Measurements from ENCODE around the gene PTPRA. TPM values are rescaled to one million over a fixed set of nuclear protein-coding genes. Genes with fewer than 3 reads are reported as not detected.

The PTPRA gene
- total and polyA plus RNA-seq, 2 of the 4 experiments (the other 2 are of a cell fraction) = 35.0 to 50.0 TPM

DNA sequence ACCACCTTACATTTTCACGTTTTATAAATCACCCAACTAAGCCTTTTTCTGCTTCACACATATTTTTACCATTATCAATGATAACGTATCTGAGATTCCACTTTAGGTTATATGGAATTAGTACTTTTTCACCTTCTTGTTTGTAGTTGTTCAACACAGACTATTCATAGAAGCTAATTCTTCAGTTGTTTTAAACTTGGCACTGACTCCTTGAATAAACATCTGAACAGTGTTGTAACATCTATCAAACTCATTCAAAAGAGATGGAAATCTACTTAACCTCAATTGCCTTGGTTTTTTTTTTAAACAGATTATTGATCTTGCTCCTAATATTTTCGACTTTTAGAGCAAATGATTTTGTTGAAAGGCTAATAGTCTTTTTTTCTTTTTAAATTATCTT is 34.2 kb downstream of the PTPRA start:
- H2AFZ ChIP-seq (replicated peaks; ENCODE audit: low read length, poor library complexity) = no peak overlapping the region
- H3K4me1 ChIP-seq (ENCODE audit: control insufficient read depth, insufficient read depth, low read length) = no peaks in the 10 kb centered on the region
- no peak overlapping the region for H4K8ac ChIP-seq (ENCODE audit: low read depth in 2 of 2, low read length in 2 of 2)
- no peak overlapping the region for H2AK9ac ChIP-seq (replicated peaks; ENCODE audit: low read depth, low read length, poor library complexity)
- H3K4ac ChIP-seq (ENCODE audit: low read depth, low read length) = no peak overlapping the region
- no peak overlapping the region for H3K18ac ChIP-seq (ENCODE audit: low read depth, low read length)
- no peak overlapping the region for H3K14ac ChIP-seq (replicated peaks; ENCODE audit: low read depth, low read length)
- no peak overlapping the region for H4K5ac ChIP-seq (ENCODE audit: low read depth, low read length)
- DNase-seq (peak; percentile 7), ATAC-seq (ENCODE audit: low read depth) (no peak)
- intact Hi-C loops (cut with micrococcal nuclease) = no loop called here
- in situ Hi-C loops (cut with MboI; ENCODE audit: low sequenced_read_pairs) = no loop called here
- POLR2A ChIA-PET (ENCODE audit: unreplicated experiment) = no interaction called here
- CTCF ChIA-PET = interaction anchor here (1.8 kb wide), 1 partner anchor 25 kb away, joined by 4 read pairs; no protein-coding TSS in a partner anchor
- no peak overlapping the region for H3K4me2 ChIP-seq (ENCODE audit: low read depth, low read length)
- no peak overlapping the region for H2BK15ac ChIP-seq (ENCODE audit: low read depth, low read length)
- H3K9me3 ChIP-seq (ENCODE audit: control insufficient read depth, insufficient read depth, low read length) = no peaks in the 10 kb centered on the region
- no peaks in the 10 kb centered on the region for H3K9me1 ChIP-seq (ENCODE audit: insufficient read depth, low read length)
- H3K36me3 ChIP-seq (ENCODE audit: control insufficient read depth, insufficient read depth, low read length) = no peaks in the 10 kb centered on the region; the same call in 1 of the 2 replicates
- WGBS, 2 experiments (ENCODE audit: extremely low coverage in 2 of 2, insufficient read length in 1 of 2) = 100% methylated on average over 1 of the region's 3 CpGs; no CpG with 5 or more reads in 1 of the 2 experiments
- dilution Hi-C loops (cut with HindIII; ENCODE audit: low sequenced_read_pairs, unreplicated experiment) = no loop called here
- no peak overlapping the region for H2BK20ac ChIP-seq (ENCODE audit: low read depth, low read length)
- H3K23ac ChIP-seq (ENCODE audit: low read depth, low read length) = no peak overlapping the region
- no peak overlapping the region for H4K91ac ChIP-seq (ENCODE audit: insufficient read depth, low read depth, low read length)
- H3K56ac ChIP-seq (ENCODE audit: extremely low read depth, insufficient read depth, low read length) = no peak overlapping the region
- no peak overlapping the region for H3K9ac ChIP-seq (ENCODE audit: low read depth, low read length)
- BruUV-seq (replicated peaks) = no TSS peak
- no peak overlapping the region for H3K4me3 ChIP-seq (ENCODE audit: insufficient read depth, low read depth, low read length)
- H4K20me1 ChIP-seq (ENCODE audit: insufficient read depth, low read length) = 0 out of 2 replicates have a peak, but pooled peaks cover 4% of the 10 kb centered on the region
- no peak overlapping the region for H2AK5ac ChIP-seq (ENCODE audit: low read depth, low read length)
- no peak overlapping the region for H2BK5ac ChIP-seq (ENCODE audit: low read depth, low read length, poor library complexity, severe bottlenecking)
- no peak overlapping the region for H3K27ac ChIP-seq (ENCODE audit: insufficient read depth, low read length)
- TF ChIP-seq CEBPB (IDR thresholded peaks at IDR 0.05; ENCODE audit: low read depth, low read length) (no peak), USF2 (IDR thresholded peaks at IDR 0.05; ENCODE audit: low read depth, low read length) (no peak), CHD1 (IDR thresholded peaks at IDR 0.05; ENCODE audit: low read depth, low read length) (no peak), MXI1 (IDR thresholded peaks at IDR 0.05; ENCODE audit: borderline replicate concordance, low read depth, low read length) (no peak)
- H3K27me3 ChIP-seq (ENCODE audit: control insufficient read depth, insufficient read depth, low read length) = no peaks in the 10 kb centered on the region
- H2BK120ac ChIP-seq (ENCODE audit: low read depth, low read length) = no peak overlapping the region
- H3K79me1 ChIP-seq (ENCODE audit: low read depth in 1 of 2, low read length in 2 of 2) = peaks cover 23 to 38% of the 10 kb centered on the region in 2 experiments

Measured in IMR-90 (cell line).